HL-60 (cell line): Measurements from ENCODE around the gene AMZ1.

Experiments used
- DNase-seq, 2 experiments: peaks; one replicate each; pipeline ENCODE4 v3.0.0-alpha.2; 2010 to 2020; ENCODE audit warnings: low read depth in 1 of 2, low spot score in 1 of 2
- H3K27ac ChIP-seq: fragments of 250-450 bp; sonication (Bioruptor Pico); replicated peaks from 2 replicates; pipeline ENCODE4 v1.5.1; 2020; ENCODE audit warnings: mild to moderate bottlenecking, moderate library complexity
- H3K27me3 ChIP-seq: fragments of 250-450 bp; sonication (Bioruptor Pico); 2 replicates; pipeline ENCODE4 v1.5.1; 2021; ENCODE audit warnings: mild to moderate bottlenecking, moderate library complexity; ENCODE audit not compliant: insufficient read depth, poor library complexity, severe bottlenecking
- H3K4me3 ChIP-seq: replicated peaks from 2 replicates; pipeline ENCODE4 v1.5.1; 2011; ENCODE audit warnings: mild to moderate bottlenecking, control low read depth, low read length; ENCODE audit not compliant: insufficient read depth
- GABPA ChIP-seq: IDR thresholded peaks from 2 replicates; pipeline ENCODE4 v1.6.1; 2012; ENCODE audit warnings: low read depth
- POLR2AphosphoS5 ChIP-seq: IDR thresholded peaks from 2 replicates; pipeline ENCODE4 v1.6.1; 2012; ENCODE audit warnings: low read depth
- SPI1 ChIP-seq: IDR thresholded peaks from 2 replicates; pipeline ENCODE4 v1.6.1; 2012; ENCODE audit warnings: low read depth, mild to moderate bottlenecking, borderline replicate concordance
- TF ChIP-seq, protein P1 (sequence below): IDR thresholded peaks from one replicate; pipeline ENCODE4 v1.5.1; 2011; ENCODE audit warnings: low read length, control low read depth, inconsistent platforms; ENCODE audit not compliant: insufficient read depth
- TF ChIP-seq, protein P2 (sequence below): IDR thresholded peaks from 2 replicates; pipeline ENCODE4 v1.6.1; 2012; ENCODE audit warnings: low read depth; ENCODE audit not compliant: insufficient replicate concordance

Gene AMZ1

DNA sequence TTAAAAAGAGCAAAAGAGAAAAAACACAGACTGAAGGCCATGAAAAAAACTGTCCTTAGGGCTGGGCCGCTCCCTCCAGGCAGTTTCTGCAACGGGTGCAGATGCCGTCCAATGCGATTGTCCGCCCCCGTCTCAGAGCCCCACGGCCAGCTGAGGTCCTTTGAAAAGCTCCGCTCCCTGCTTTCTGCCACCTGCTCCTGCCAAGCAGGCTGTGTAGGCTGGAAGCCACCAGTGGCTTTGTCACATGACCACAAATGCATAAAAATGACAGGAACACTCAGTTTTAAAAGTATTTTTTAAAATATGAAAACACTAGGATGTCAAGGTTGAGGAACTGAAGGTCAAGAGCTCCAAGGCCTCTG is 71.7 kb downstream of the AMZ1 start:
- H3K4me3 ChIP-seq: no peak overlapping the region
- no peak for DNase-seq
- no peak overlapping the region for H3K27ac ChIP-seq
- H3K27me3 ChIP-seq: no peaks in the 10 kb centered on the region
- TF ChIP-seq, protein P1, sequence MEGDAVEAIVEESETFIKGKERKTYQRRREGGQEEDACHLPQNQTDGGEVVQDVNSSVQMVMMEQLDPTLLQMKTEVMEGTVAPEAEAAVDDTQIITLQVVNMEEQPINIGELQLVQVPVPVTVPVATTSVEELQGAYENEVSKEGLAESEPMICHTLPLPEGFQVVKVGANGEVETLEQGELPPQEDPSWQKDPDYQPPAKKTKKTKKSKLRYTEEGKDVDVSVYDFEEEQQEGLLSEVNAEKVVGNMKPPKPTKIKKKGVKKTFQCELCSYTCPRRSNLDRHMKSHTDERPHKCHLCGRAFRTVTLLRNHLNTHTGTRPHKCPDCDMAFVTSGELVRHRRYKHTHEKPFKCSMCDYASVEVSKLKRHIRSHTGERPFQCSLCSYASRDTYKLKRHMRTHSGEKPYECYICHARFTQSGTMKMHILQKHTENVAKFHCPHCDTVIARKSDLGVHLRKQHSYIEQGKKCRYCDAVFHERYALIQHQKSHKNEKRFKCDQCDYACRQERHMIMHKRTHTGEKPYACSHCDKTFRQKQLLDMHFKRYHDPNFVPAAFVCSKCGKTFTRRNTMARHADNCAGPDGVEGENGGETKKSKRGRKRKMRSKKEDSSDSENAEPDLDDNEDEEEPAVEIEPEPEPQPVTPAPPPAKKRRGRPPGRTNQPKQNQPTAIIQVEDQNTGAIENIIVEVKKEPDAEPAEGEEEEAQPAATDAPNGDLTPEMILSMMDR: no peak
- no peak for TF ChIP-seq SPI1
- no peak for TF ChIP-seq GABPA
- TF ChIP-seq, protein P2, sequence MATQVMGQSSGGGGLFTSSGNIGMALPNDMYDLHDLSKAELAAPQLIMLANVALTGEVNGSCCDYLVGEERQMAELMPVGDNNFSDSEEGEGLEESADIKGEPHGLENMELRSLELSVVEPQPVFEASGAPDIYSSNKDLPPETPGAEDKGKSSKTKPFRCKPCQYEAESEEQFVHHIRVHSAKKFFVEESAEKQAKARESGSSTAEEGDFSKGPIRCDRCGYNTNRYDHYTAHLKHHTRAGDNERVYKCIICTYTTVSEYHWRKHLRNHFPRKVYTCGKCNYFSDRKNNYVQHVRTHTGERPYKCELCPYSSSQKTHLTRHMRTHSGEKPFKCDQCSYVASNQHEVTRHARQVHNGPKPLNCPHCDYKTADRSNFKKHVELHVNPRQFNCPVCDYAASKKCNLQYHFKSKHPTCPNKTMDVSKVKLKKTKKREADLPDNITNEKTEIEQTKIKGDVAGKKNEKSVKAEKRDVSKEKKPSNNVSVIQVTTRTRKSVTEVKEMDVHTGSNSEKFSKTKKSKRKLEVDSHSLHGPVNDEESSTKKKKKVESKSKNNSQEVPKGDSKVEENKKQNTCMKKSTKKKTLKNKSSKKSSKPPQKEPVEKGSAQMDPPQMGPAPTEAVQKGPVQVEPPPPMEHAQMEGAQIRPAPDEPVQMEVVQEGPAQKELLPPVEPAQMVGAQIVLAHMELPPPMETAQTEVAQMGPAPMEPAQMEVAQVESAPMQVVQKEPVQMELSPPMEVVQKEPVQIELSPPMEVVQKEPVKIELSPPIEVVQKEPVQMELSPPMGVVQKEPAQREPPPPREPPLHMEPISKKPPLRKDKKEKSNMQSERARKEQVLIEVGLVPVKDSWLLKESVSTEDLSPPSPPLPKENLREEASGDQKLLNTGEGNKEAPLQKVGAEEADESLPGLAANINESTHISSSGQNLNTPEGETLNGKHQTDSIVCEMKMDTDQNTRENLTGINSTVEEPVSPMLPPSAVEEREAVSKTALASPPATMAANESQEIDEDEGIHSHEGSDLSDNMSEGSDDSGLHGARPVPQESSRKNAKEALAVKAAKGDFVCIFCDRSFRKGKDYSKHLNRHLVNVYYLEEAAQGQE: no peak
- no peak for TF ChIP-seq POLR2AphosphoS5

DNA sequence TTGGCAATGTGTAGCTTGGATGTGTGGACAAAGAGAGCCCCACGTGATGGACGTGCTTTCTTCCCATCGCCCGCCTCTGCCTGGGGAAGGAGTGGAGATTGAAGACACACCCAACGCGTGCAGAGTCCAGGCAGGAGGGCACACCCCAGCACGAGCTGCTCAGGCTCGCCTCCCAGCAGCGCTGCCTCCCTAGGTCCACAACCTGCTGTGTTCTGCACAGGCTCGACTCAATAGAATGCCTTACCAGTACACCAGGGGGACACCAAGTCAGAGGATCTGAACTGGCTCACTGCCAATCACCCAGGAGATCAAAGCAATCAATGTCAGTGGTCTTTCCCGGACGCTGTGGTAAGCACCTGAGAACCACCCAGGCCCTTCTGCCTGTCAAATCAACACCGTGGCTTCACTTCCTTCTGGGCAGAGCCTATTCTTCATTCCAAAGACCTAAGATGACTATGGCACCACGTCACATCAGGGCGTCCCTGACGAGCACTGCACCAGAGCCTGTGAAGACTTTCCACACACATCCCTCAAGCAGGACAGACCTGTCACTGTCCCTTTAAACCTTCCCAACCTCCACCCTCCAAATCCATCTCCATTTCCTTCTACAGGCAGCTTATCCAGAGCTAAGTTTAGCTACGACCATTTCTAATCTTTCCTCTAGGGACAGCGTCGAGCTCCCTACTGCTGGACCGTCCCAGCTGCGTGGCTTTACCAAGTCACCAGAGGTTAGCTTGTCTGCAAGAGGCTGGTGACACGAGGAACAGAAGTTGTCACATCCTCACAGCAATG is 72.3 kb downstream of the AMZ1 start:
- Histone ChIP-seq H3K27me3 (no peaks in the 10 kb centered on the region), H3K27ac (no peak overlapping the region), H3K4me3 (no peak overlapping the region)
- DNase-seq: peak in 1 of 2 experiments; percentile 60
- TF ChIP-seq POLR2AphosphoS5: no peak
- TF ChIP-seq, protein P1: peak; percentile 47

DNA sequence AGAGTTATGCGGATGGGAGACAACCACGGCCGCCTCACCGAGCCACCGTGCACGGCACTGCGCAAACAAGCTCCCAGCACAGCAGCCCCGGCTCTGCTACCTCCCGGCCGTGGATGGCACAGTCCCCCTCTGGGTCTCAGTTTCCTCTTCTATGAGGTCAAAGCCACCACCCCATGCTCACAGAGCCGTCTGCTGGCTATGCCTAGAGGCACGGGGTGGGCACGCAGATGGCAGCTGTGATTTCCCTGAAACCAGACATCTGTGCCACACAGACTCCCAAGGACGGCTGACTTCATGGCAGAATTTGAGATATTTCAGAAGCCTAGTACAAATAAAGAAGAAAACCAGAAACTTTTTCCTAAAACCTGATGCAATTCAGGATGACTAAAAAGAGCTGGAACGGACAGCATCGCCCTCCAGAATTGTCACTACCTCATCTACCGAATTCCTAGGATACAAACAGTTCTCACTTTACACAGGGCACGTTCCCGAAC is 73.2 kb downstream of the AMZ1 start:
- Histone ChIP-seq H3K27me3 (no peaks in the 10 kb centered on the region), H3K4me3 (no peak overlapping the region), H3K27ac (no peak overlapping the region)
- no peak for DNase-seq
- TF ChIP-seq, protein P1: no peak
- TF ChIP-seq, protein P2: no peak
- TF ChIP-seq POLR2AphosphoS5 (no peak), SPI1 (no peak), GABPA (no peak)
